HepG2 (cell line): ENCODE measurements around the gene NMNAT1. TPM values are rescaled to one million over a fixed set of nuclear protein-coding genes. Genes with fewer than 3 reads are reported as not detected.

Source experiments
- ATRX ChIP-seq: sonication (generic); formaldehyde crosslinking; IDR thresholded peaks from 2 replicates; pipeline ENCODE4 v1.4.0; 2020; ENCODE audit warnings: missing genetic modification reagents, borderline replicate concordance
- FOXP1 ChIP-seq, 2 experiments: fragments of 450-650 bp in 1 of 2; IDR thresholded peaks; 2 replicates each; pipeline ENCODE4 v1.6.1; 2017 to 2018; ENCODE audit warnings: antibody characterized with exemption in 1 of 2
- GABPA ChIP-seq, 2 experiments: IDR thresholded peaks; 2 replicates each; pipeline ENCODE4 v1.6.1; 2011 to 2016; ENCODE audit warnings: low read depth in 2 of 2, low read length in 1 of 2, missing biosample characterization in 1 of 2, missing genetic modification characterization in 1 of 2
- HIVEP1 ChIP-seq: sonication (generic); formaldehyde crosslinking; IDR thresholded peaks from 2 replicates; pipeline ENCODE4 v1.4.0; 2020; ENCODE audit warnings: mild to moderate bottlenecking, missing genetic modification reagents
- HOXD1 ChIP-seq: sonication (generic); formaldehyde crosslinking; IDR thresholded peaks from 2 replicates; pipeline ENCODE4 v1.5.0; 2020; ENCODE audit warnings: missing genetic modification reagents
- KLF13 ChIP-seq: sonication (generic); formaldehyde crosslinking; IDR thresholded peaks from 2 replicates; pipeline ENCODE4 v1.4.0; 2020; ENCODE audit warnings: mild to moderate bottlenecking, missing genetic modification reagents
- KLF16 ChIP-seq, 2 experiments: sonication (generic) in 1 of 2; formaldehyde crosslinking in 1 of 2; IDR thresholded peaks; 2 replicates each; pipeline versions ENCODE4 v1.6.1 to v1.8.0; 2016 to 2023; ENCODE audit warnings: missing genetic modification reagents in 2 of 2, missing compliant biosample characterization in 1 of 2
- MED13 ChIP-seq: sonication (generic); formaldehyde crosslinking; IDR thresholded peaks from 2 replicates; pipeline ENCODE4 v1.5.0; 2020; ENCODE audit warnings: missing genetic modification reagents
- NCOA1 ChIP-seq: sonication (generic); formaldehyde crosslinking; IDR thresholded peaks from 2 replicates; pipeline ENCODE4 v1.9.0; 2021; ENCODE audit warnings: missing genetic modification reagents
- NFKB2 ChIP-seq: sonication (generic); formaldehyde crosslinking; IDR thresholded peaks from 2 replicates; pipeline ENCODE4 v1.4.0; 2020; ENCODE audit warnings: missing genetic modification reagents, borderline replicate concordance
- NFRKB ChIP-seq: fragments of 450-650 bp; IDR thresholded peaks from 2 replicates; pipeline ENCODE4 v1.6.1; 2017
- PHB2 ChIP-seq: fragments of 450-650 bp; IDR thresholded peaks from 2 replicates; pipeline ENCODE4 v1.6.1; 2018; ENCODE audit not compliant: partially characterized antibody
- POLR2G ChIP-seq: fragments of 200-400 bp; formaldehyde crosslinking; IDR thresholded peaks from 2 replicates; pipeline ENCODE4 v1.6.1; 2018; ENCODE audit warnings: mild to moderate bottlenecking, low read depth, low read length, moderate library complexity
- RAD51 ChIP-seq: fragments of 450-650 bp; IDR thresholded peaks from 2 replicates; pipeline ENCODE4 v1.6.1; 2016; ENCODE audit warnings: borderline replicate concordance
- RARA ChIP-seq: IDR thresholded peaks from 2 replicates; pipeline ENCODE4 v1.6.1; 2016; ENCODE audit warnings: missing genetic modification reagents, missing compliant biosample characterization
- TRIM24 ChIP-seq: sonication (generic); formaldehyde crosslinking; IDR thresholded peaks from 2 replicates; pipeline ENCODE4 v1.8.0; 2022; ENCODE audit warnings: mild to moderate bottlenecking, missing genetic modification reagents
- ZFP82 ChIP-seq: sonication (generic); formaldehyde crosslinking; IDR thresholded peaks from 2 replicates; pipeline ENCODE4 v1.5.1; 2020; ENCODE audit warnings: mild to moderate bottlenecking, missing genetic modification reagents, borderline replicate concordance
- ZNF260 ChIP-seq: sonication (generic); formaldehyde crosslinking; IDR thresholded peaks from 2 replicates; pipeline ENCODE4 v1.4.0; 2020; ENCODE audit warnings: missing genetic modification reagents, low read depth, mild to moderate bottlenecking, borderline replicate concordance
- ZNF274 ChIP-seq: sonication (generic); formaldehyde crosslinking; IDR thresholded peaks from 2 replicates; pipeline ENCODE4 v1.5.1; 2020; ENCODE audit warnings: mild to moderate bottlenecking, missing genetic modification reagents
- ZNF326 ChIP-seq: sonication (generic); formaldehyde crosslinking; IDR thresholded peaks from 2 replicates; pipeline ENCODE4 v1.4.0; 2020; ENCODE audit warnings: missing genetic modification reagents, borderline replicate concordance
- ZNF33B ChIP-seq: sonication (generic); formaldehyde crosslinking; IDR thresholded peaks from 2 replicates; pipeline ENCODE4 v1.5.1; 2020; ENCODE audit warnings: mild to moderate bottlenecking, missing genetic modification reagents
- ZNF430 ChIP-seq: sonication (generic); formaldehyde crosslinking; IDR thresholded peaks from 2 replicates; pipeline ENCODE4 v1.9.0; 2021; ENCODE audit warnings: mild to moderate bottlenecking, missing genetic modification reagents
- ZNF549 ChIP-seq: sonication (generic); formaldehyde crosslinking; IDR thresholded peaks from 2 replicates; pipeline ENCODE4 v1.5.0; 2020; ENCODE audit warnings: missing genetic modification reagents
- ZNF598 ChIP-seq: sonication (generic); formaldehyde crosslinking; IDR thresholded peaks from 2 replicates; pipeline ENCODE4 v1.5.1; 2020; ENCODE audit warnings: mild to moderate bottlenecking, missing genetic modification reagents, borderline replicate concordance
- ZNF720 ChIP-seq: sonication (generic); formaldehyde crosslinking; IDR thresholded peaks from 2 replicates; pipeline ENCODE4 v1.4.0; 2020; ENCODE audit warnings: missing genetic modification reagents
- ZSCAN22 ChIP-seq: sonication (generic); formaldehyde crosslinking; IDR thresholded peaks from 2 replicates; pipeline ENCODE4 v1.4.0; 2020; ENCODE audit warnings: mild to moderate bottlenecking, missing genetic modification reagents
- polyA plus RNA-seq, 8 experiments: library from polyadenylated mRNA; depleted of rRNA in 3 of 8; stranded (reverse) in 7 of 8; unstranded in 1 of 8; fragments of >200 nt; fragmentation: Illumina TruSeq in 4 of 8; extraction: Trizol in 4 of 8; gene quantifications; 2 replicates each; pipeline versions ENCODE4 v1.2.1 to v1.2.3, GENCODE V29; 2011 to 2016; ENCODE audit warnings: low read depth in 4 of 8, missing spikeins in 1 of 8, mixed read lengths in 1 of 8; ENCODE audit not compliant: insufficient read depth in 1 of 8
- total RNA-seq, 5 experiments: library from RNA; depleted of rRNA; stranded (reverse); fragments of >200 nt; fragmentation: Illumina TruSeq; extraction: Trizol; gene quantifications; 2 replicates each; pipeline ENCODE4 v1.2.3, GENCODE V29; 2016; ENCODE audit warnings: low read depth in 1 of 5
- TF ChIP-seq, protein P1 (sequence below): IDR thresholded peaks from 2 replicates; pipeline ENCODE4 v1.6.1; 2016; ENCODE audit warnings: mild to moderate bottlenecking, missing biosample characterization, missing genetic modification reagents
- TF ChIP-seq, protein P2 (sequence below): sonication (generic); formaldehyde crosslinking; IDR thresholded peaks from 2 replicates; pipeline ENCODE4 v1.9.0; 2021; ENCODE audit warnings: missing genetic modification reagents, borderline replicate concordance
- TF ChIP-seq, protein P3 (sequence below): sonication (generic); formaldehyde crosslinking; IDR thresholded peaks from 2 replicates; pipeline ENCODE4 v1.8.0; 2022; ENCODE audit warnings: mild to moderate bottlenecking, missing genetic modification reagents, borderline replicate concordance

Gene NMNAT1
- total and polyA plus RNA-seq, 2 of the 13 experiments (the other 11 are each of a cell fraction or from before 2014, with no cell fraction given), result 5.6 to 12.2 TPM

DNA sequence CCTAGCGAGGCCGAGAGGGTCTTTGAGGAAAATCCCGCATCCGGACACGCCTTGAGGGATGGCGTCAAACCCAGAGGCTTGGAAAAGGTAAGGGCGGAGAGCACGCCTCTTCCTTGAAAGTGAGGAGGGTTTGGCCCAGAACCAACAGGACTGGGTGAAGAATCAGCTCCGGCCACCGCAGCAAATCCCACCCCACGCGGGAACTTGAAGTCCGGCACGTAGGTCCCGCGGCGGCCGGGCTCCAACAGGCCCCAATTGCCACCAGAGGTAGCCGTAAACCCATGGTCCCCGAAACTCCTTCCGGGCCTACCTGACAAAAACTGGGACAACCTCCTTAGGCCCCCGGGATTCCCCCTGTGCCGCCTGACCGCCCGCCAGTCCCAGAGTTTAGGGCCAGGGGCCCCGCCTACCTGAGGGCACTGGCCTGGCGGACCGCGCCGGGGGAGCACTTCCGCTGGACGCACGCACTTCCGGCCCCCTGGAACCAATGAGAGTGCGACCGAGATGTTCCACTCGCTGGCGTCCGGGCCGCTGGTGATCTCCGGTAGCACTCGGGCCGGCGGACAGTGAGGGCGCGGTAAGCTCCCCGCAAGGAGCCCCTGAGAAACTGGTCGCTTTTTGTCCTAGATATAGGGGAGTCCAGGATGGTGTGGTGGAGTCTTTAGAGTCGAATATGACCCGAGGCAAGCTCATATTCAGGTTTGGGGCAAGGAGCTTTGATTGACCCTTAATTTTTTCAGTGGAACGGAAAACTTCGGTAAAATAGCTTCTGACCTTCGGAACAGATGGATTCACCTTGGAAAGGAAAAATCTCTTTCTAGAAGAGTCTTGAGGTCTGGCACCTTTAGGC, at the start of gene NMNAT1, which contains the start of gene LZIC (continued):
- TF ChIP-seq, protein P1, sequence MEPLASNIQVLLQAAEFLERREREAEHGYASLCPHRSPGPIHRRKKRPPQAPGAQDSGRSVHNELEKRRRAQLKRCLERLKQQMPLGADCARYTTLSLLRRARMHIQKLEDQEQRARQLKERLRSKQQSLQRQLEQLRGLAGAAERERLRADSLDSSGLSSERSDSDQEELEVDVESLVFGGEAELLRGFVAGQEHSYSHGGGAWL (CRISPR knock-in tag), result peak; percentile 74; the same call in 1 of the 2 replicates
- peak in 1 of 2 experiments; percentile 98; a peak in 2 of 4 replicates for TF ChIP-seq KLF16 (CRISPR knock-in tag; IDR thresholded peaks at IDR 0.05)
- TF ChIP-seq ZNF430, result peak; percentile 92; the same call in 1 of the 2 replicates
- no peak for TF ChIP-seq FOXP1 (IDR thresholded peaks at IDR 0.05)
- 0 out of 2 replicates have a peak, but pooled peaks have one; percentile 34 for TF ChIP-seq FOXP1 (CRISPR knock-in tag; IDR thresholded peaks at IDR 0.05)
- TF ChIP-seq HIVEP1 (CRISPR knock-in tag), result peak; percentile 80
- no peak for TF ChIP-seq RAD51
- TF ChIP-seq RARA (CRISPR knock-in tag), result peak; percentile 53
- TF ChIP-seq, protein P2, sequence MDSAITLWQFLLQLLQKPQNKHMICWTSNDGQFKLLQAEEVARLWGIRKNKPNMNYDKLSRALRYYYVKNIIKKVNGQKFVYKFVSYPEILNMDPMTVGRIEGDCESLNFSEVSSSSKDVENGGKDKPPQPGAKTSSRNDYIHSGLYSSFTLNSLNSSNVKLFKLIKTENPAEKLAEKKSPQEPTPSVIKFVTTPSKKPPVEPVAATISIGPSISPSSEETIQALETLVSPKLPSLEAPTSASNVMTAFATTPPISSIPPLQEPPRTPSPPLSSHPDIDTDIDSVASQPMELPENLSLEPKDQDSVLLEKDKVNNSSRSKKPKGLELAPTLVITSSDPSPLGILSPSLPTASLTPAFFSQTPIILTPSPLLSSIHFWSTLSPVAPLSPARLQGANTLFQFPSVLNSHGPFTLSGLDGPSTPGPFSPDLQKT (CRISPR knock-in tag), result no peak
- TF ChIP-seq, protein P3, sequence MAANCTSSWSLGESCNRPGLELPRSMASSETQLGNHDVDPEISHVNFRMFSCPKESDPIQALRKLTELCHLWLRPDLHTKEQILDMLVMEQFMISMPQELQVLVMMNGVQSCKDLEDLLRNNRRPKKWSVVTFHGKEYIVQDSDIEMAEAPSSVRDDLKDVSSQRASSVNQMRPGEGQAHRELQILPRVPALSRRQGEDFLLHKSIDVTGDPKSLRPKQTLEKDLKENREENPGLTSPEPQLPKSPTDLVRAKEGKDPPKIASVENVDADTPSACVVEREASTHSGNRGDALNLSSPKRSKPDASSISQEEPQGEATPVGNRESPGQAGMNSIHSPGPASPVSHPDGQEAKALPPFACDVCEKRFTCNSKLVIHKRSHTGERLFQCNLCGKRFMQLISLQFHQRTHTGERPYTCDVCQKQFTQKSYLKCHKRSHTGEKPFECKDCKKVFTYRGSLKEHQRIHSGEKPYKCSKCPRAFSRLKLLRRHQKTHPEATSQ (CRISPR knock-in tag), result peak; percentile 73
- peak; percentile 68; the same call in 1 of the 2 replicates for TF ChIP-seq ZNF598 (CRISPR knock-in tag)
- TF ChIP-seq NFRKB, result no peak
- no peak for TF ChIP-seq ZSCAN22
- no peak for TF ChIP-seq ZNF274 (CRISPR knock-in tag)
- TF ChIP-seq ZNF33B (CRISPR knock-in tag), result peak; percentile 80; the same call in 1 of the 2 replicates
- peak; percentile 91 for TF ChIP-seq ZFP82 (CRISPR knock-in tag)
- no peak; the same call in 1 of the 2 replicates for TF ChIP-seq MED13 (CRISPR knock-in tag)
- peak; percentile 87; the same call in 1 of the 2 replicates for TF ChIP-seq NFKB2
- peak; percentile 97 for TF ChIP-seq POLR2G
- no peak for TF ChIP-seq TRIM24 (CRISPR knock-in tag)
- TF ChIP-seq KLF13 (CRISPR knock-in tag), result peak; percentile 75; the same call in 1 of the 2 replicates
- TF ChIP-seq PHB2, result no peak
- TF ChIP-seq ATRX (CRISPR knock-in tag), result no peak; the same call in 1 of the 2 replicates
- TF ChIP-seq ZNF260 (CRISPR knock-in tag), result no peak
- TF ChIP-seq ZNF326, result no peak
- TF ChIP-seq ZNF720 (CRISPR knock-in tag), result no peak
- TF ChIP-seq NCOA1 (CRISPR knock-in tag), result no peak
- no peak for TF ChIP-seq ZNF549
- peak; percentile 63; the same call in 1 of the 2 replicates for TF ChIP-seq HOXD1 (CRISPR knock-in tag)
- peak; percentile 95 for TF ChIP-seq GABPA (IDR thresholded peaks at IDR 0.05; ENCODE audit: low read depth, low read length)
- peak; percentile 99 for TF ChIP-seq GABPA (CRISPR knock-in tag; IDR thresholded peaks at IDR 0.05; ENCODE audit: low read depth)
